Stimulated activated CD4-positive, alpha-beta T cell treated with anti-CD3 and anti-CD28 coated beads, TNF-alpha, amount 100 ng/mL, for 1 hour (primary cell): ENCODE results near the gene PCNX2.
"Not testable (repeated sequence)": the region's sequence is repeated elsewhere in the genome, so short reads cannot be mapped to it uniquely, and the experiment has no call there.

Source experiments
- DNase-seq, 3 donors: peaks; one replicate each; pipeline ENCODE4 v3.0.0-alpha.2; 2020; ENCODE audit warnings: low read depth in 3 of 3, low spot score in 1 of 3

The PCNX2 gene

DNA sequence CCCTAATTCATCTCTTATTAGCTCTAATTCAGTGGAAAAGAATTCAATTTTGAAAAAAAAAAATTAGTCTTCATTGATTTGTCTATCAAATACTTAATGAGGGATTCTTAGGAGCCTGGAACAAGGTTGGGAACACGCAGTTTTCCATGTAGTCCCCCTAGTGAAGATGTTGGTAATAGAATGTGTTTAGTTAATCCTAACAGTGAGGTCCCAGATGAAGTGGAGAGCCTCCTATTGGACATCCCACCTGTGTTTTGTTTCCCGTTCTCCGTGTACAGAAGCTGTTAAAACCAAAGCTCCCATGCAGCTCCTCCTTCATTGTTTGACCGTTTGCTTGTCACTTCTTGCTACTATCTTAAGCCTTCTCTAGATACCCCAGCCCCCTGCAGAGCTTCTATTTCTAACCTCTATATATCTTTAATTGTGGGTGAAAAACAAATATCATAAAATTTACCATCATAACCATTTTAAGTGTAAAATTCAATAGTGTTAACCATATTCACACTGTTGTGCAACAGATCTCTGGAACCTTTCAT is 67.5 kb downstream of the PCNX2 start:
- no peak for DNase-seq

DNA sequence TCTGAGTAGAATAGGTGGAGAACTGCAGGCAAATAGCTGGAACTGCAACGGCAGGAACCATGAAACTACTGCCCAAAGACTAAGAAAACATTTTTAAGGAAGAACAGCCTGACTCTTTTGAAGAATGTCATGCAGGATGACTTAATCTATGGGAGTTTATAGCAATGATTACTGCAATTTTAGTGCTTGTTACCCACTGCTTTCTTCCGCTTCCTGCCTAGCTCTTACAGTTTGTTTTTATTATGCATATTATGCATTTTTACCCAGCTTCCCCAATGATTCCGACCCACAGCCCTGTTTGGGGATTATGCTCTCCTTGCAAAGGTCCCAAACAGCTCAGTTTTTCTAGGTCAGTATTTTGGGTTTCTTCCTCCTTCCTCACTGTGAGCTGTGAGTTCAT is 71.2 kb downstream of the PCNX2 start:
- no peak for DNase-seq

GRCh38 chr1:233217832-233218231 is 77.7 kb downstream of the PCNX2 start:
- DNase-seq = no peak

GRCh38 chr1:233216009-233216408 is 79.5 kb downstream of the PCNX2 start:
- no peak for DNase-seq

GRCh38 chr1:233215135-233215760 is 80.3 kb downstream of the PCNX2 start:
- DNase-seq = no peak

DNA sequence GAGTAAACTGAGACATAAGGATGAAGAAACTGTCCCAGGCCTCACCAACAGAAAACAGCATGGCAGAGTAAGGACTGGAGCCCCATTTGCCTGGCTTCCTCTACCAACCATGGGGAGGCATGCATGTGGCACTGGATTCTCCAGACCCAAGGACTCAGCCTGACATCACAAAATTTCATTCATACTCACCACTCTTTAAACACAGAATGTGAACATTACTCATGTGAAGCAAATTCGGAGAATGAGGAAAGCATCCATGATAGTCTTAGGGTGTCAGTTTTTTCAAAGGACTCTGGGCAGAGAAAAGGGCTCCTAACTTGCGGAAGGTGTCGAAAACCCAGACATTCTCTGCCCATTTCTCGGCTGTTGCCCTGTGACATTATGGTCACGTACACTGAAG is 83.9 kb downstream of the PCNX2 start:
- no peak for DNase-seq

- no peak for DNase-seq
Observed at GRCh38 chr1:233211106-233211505, 84.4 kb downstream of the PCNX2 start.

- DNase-seq = no peak
Observed at GRCh38 chr1:233209481-233209880, 86.0 kb downstream of the PCNX2 start.

DNA sequence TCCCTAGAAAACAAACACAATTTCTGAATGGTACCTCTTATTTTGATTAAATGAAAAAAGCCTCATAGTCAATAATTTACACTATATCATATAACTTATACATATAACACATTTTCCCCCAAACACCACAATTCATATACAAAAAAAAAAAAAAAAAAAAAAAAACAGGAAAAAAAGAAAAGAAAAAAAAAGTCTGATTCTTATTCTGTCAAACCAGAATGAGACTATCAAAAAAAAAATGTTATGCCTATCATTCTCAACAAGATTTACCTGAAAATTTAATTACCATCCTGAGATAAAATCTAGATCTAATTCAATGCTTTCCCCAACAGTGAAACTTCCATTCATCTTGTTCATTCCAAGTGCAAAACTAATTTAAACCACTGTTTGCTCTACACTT is 86.8 kb downstream of the PCNX2 start:
- no peak for DNase-seq

DNA sequence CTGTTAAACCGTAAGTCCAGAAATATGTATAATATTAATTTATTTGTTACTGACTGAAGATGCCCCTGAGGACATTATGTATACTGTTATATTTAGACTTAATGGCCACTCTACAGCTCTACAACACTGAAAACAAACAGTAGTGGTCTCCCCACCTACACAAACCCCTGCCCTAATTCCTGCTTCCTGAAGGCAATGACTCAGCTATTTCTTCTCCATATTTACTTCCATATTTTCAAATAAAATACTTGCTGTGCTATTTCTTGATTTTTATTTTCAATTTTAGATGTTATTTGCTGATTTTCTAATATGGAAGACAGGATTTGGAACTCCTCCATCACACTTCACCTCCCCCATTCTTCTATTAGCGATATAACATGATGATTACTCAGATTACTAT is 97.6 kb downstream of the PCNX2 start:
- DNase-seq = no peak

- DNase-seq = no peak
Observed at GRCh38 chr1:233193741-233194140, 101.8 kb downstream of the PCNX2 start.

- DNase-seq = no peak
Observed at GRCh38 chr1:233190987-233191386, 104.5 kb downstream of the PCNX2 start.

- no peak for DNase-seq
Observed at GRCh38 chr1:233189526-233189925, 106.0 kb downstream of the PCNX2 start.

DNA sequence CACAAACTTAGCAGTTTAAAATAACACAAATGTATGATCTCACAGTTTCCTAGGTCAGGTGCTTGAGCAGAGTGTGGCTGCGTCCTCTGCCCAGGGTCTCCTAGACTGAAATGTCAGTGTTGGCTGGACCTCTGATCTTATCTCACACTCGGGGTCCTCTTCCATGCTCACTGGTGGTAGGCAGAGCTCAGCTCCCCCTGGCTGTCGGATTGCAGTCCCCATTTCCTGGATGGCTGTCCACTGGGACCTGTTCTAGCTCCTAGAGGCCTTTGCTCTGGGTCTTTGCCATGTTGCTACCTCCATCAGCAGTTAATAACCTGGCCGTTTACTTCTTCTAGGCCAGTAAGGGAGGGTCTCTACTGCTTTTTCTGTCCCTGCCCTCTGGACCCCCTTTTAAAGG is 107.5 kb downstream of the PCNX2 start:
- DNase-seq = no peak

DNA sequence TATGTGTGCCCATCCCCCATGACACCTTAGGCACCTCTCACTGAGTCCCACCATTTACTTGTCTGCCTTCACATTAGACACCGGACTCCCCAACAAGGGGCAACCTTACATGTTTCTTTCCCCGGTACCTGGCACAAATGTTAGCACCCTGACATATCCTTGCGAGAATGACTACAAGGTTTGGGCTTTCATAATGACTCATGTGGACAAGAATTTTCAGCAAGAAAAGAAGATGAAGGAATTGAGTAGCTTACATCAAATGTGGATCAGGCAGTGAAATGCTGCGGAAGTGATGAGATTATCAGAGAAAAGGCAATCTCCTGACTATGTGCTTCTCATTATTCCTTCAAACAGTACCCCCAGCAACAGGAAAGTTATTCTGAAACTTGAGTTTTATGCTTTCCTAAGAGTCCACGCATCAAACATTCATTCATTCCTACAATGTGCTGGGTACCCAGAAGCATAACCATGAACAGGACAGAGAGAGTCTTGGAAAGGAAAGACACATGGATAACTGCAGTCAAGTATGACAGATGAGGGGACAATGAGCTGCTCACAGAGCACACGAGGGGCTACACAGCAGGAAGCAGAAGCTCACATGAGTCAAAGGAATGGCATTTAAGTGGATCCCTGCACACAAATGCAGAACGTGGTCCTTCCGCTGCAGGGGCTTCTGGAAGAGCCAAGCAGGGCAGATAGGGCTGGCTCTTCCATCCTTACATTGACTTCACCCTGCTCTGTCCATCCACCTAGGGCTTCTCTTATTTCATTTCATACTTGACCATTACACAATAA is 112.1 kb downstream of the PCNX2 start:
- DNase-seq = no peak

DNA sequence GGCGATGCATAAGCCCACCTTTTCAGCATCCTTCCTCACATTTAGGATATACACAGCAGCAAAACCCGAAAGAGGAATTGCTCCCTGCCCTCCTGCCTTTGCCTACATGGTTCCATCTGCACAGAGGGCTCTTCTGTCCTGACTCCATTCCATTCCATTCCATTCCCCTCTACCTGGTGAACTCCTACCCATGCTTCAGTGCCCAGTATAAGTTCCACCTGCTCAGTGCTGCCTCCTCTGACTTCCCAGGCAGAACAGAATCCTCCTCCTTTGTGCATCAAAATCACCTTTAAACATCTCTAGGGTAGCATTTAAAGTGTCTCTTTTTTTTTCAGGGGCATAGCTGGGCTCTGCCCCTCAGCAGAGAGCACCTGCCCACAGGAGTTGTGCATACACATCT is 112.9 kb downstream of the PCNX2 start:
- no peak for DNase-seq

DNA sequence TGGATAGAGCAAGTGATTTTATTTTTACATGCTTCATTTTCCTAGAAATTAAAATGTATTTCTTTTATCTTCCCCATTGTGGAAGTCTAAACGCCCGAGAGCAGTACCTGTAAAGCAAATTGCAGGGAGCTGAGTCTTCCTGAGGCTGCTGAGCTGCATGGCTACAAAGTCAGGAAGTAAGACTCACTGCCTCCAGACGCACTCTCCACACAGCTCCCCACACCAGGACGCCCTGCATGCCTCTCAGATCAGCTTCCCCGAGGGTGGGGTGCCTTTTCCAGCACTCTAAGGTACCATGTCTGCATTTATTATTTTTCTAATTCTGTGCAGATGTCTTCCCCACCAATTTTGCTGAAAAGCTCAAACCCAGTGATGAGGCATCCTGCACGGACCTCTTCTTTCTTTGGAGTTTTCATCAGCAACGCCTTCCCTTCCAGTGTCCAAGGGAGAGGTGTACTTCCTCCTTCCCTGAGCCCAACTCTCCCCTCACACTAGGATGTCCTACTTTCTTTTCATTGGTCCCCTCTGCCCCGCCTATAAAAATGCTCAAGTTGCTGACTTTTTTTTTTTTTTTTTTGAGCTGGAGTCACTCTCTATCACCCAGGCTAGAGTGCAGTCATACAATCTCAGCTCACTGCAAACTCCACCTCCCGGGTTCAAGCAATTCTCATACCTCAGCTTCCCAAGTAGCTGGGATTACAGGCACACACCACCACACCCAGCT is 114.7 kb downstream of the PCNX2 start:
- DNase-seq = no peak

DNA sequence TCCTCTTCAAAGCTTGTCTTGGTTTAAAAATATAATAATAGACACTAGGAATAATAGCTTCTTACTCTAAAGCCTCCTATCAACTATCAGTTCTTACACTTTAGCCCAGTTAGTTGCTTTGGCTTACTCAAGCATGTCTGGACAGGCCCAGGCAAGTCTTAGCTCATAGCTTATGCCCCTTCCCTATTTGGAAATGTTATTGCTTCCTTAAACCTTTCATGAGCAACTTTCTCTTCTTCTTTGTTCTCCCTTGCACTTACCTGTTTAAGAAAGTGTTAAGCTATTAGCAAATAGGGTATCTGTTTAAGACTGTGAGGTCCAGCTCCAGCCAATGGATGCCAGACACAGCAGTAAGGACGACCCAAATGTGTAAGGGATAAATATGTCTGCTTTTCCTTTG is 115.9 kb downstream of the PCNX2 start:
- not testable (repeated sequence) for DNase-seq

DNA sequence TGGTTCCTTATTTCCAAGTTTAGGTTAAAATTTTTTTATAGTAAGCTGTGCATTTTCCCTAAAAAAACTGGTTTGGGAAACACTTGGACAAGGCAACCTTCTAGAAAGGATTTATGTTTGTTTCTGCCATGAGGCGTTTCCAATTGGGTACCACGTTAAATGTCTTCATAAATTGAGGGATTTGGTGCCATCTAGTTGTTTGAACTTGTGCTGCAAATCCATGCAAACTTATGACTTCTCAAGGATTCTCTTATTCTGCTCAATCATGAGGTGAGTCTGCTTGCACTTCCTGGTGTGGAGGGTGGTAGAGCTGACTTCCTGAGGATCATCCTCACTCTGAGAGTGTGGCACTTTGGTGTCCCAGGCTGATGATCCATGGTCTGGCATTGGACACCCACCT is 123.3 kb downstream of the PCNX2 start:
- no peak for DNase-seq

- DNase-seq = no peak
Observed at GRCh38 chr1:233170741-233171140, 124.8 kb downstream of the PCNX2 start.

GRCh38 chr1:233168384-233168783 is 127.1 kb downstream of the PCNX2 start:
- DNase-seq = no peak

DNA sequence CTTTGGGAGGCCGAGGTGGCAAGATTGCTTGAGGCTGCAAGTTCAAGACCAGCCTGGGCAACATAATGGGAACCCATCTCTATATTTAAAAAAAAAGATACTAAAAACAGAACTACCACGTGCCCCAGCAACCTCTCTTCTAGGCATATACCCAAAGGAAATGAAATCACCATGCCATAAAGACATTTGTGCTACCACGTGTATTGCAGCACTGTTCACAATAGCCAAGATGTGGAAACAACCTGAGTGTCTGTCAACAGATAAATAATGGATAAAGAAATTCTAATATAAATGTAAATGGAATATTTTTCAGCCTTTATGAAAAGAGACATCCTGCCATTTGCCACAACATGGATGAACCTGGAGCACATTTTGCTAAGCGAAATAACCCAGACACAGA is 128.6 kb downstream of the PCNX2 start:
- no peak for DNase-seq
